ENCODE results near the gene GAB2.

GAB2 gene

DNA sequence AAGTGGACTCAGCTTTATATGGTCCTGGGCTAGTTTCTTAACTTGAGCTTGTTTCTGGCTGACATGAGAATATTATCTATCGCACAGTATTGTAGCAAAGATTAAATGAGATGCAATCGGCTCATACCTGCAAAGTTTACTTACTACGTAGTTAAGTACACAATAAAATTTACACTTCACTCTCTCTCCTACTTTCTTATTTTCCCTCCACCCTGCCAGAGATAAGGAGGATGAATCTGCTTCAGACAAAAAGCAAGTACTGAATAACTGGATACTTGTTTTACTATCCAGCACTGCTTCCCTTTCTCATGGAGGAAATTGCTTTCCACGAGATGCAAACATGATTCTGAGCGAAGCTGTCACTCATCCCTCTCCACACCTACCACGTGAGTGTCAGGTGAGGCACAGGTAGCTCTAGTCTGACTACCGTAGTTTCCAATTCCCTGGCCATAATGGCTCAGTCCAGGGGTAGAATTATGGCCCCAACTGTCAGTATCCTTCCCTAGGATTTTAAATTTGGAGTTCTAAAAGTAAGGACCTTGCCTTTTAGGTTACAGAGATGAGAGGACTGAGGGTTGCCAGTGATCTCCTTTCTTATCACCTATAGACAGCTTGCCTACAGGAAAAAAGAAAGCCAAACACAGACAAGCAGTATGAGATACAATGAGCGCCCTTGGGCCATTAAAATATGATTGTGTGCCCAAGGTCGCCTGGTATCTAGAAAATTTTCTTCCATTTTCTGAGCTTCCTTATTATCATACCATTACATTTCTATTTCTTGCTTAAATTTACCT lies 39.8 kb downstream of the GAB2 start:
- Histone ChIP-seq H3K4me2 (ENCODE audit: low read length) (no peak overlapping the region), H3F3A (ENCODE audit: insufficient read depth, low read length) (no peaks in the 10 kb centered on the region), H3K27ac (ENCODE audit: low read depth, low read length, poor library complexity, severe bottlenecking) (no peak overlapping the region), H3K4me1 (ENCODE audit: insufficient read depth, low read length, severe bottlenecking) (no peaks in the 10 kb centered on the region), H3K79me2 (ENCODE audit: insufficient read depth, low read length) (no peaks in the 10 kb centered on the region), H3K36me3 (ENCODE audit: insufficient read depth, low read length) (no peaks in the 10 kb centered on the region), H3K4me3 (ENCODE audit: low read depth, low read length, poor library complexity, severe bottlenecking) (no peak overlapping the region), H3K27me3 (ENCODE audit: insufficient read depth, low read length) (peaks cover 12% of the 10 kb centered on the region; the same call in 1 of the 2 replicates), H3K9me3 (ENCODE audit: low read length) (no peaks in the 10 kb centered on the region), H2AFZ (ENCODE audit: low read length) (no peak overlapping the region), H3K9me2 (ENCODE audit: low read depth, low read length) (no peaks in the 10 kb centered on the region), H4K20me1 (ENCODE audit: insufficient read depth, low read length) (no peaks in the 10 kb centered on the region), H3K9ac (ENCODE audit: low read length) (no peak overlapping the region)
- TF ChIP-seq EZH2 (IDR thresholded peaks at IDR 0.05; ENCODE audit: borderline replicate concordance, low read length): no peak
- TF ChIP-seq, protein P1, sequence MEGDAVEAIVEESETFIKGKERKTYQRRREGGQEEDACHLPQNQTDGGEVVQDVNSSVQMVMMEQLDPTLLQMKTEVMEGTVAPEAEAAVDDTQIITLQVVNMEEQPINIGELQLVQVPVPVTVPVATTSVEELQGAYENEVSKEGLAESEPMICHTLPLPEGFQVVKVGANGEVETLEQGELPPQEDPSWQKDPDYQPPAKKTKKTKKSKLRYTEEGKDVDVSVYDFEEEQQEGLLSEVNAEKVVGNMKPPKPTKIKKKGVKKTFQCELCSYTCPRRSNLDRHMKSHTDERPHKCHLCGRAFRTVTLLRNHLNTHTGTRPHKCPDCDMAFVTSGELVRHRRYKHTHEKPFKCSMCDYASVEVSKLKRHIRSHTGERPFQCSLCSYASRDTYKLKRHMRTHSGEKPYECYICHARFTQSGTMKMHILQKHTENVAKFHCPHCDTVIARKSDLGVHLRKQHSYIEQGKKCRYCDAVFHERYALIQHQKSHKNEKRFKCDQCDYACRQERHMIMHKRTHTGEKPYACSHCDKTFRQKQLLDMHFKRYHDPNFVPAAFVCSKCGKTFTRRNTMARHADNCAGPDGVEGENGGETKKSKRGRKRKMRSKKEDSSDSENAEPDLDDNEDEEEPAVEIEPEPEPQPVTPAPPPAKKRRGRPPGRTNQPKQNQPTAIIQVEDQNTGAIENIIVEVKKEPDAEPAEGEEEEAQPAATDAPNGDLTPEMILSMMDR (IDR thresholded peaks at IDR 0.05; ENCODE audit: low read length): no peak

DNA sequence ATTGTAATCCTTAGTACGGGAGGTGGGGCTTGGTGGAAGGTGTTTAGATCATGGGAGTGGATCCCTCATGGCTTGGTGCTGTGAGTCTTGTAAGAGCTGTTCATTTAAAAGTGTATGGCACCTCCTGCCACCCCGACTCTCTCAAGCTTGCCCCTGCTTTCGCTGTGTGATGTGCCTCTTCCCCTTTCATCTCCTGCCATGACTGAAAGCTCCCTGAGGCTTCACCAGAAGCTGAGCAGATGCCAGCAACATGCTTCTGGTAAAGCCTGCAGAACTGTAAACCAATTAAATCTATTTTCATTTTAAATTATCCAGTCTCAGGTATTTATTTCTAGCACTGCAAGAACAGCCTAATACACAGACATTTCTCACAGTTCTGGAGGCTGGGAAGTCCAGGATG lies 40.8 kb downstream of the GAB2 start:
- Histone ChIP-seq H3K4me2 (ENCODE audit: low read length) (no peak overlapping the region), H3K27me3 (ENCODE audit: insufficient read depth, low read length) (peaks cover 12% of the 10 kb centered on the region; the same call in 1 of the 2 replicates), H3K27ac (ENCODE audit: low read depth, low read length, poor library complexity, severe bottlenecking) (no peak overlapping the region), H4K20me1 (ENCODE audit: insufficient read depth, low read length) (no peaks in the 10 kb centered on the region), H3K36me3 (ENCODE audit: insufficient read depth, low read length) (no peaks in the 10 kb centered on the region), H3K9me3 (ENCODE audit: low read length) (no peaks in the 10 kb centered on the region), H3K79me2 (ENCODE audit: insufficient read depth, low read length) (no peaks in the 10 kb centered on the region), H3F3A (ENCODE audit: insufficient read depth, low read length) (no peaks in the 10 kb centered on the region), H3K4me1 (ENCODE audit: insufficient read depth, low read length, severe bottlenecking) (no peaks in the 10 kb centered on the region), H3K4me3 (ENCODE audit: low read depth, low read length, poor library complexity, severe bottlenecking) (no peak overlapping the region), H3K9me2 (ENCODE audit: low read depth, low read length) (no peaks in the 10 kb centered on the region), H2AFZ (ENCODE audit: low read length) (no peak overlapping the region), H3K9ac (ENCODE audit: low read length) (no peak overlapping the region)
- TF ChIP-seq, protein P1 (IDR thresholded peaks at IDR 0.05; ENCODE audit: low read length): no peak
- no peak for TF ChIP-seq EZH2 (IDR thresholded peaks at IDR 0.05; ENCODE audit: borderline replicate concordance, low read length)

DNA sequence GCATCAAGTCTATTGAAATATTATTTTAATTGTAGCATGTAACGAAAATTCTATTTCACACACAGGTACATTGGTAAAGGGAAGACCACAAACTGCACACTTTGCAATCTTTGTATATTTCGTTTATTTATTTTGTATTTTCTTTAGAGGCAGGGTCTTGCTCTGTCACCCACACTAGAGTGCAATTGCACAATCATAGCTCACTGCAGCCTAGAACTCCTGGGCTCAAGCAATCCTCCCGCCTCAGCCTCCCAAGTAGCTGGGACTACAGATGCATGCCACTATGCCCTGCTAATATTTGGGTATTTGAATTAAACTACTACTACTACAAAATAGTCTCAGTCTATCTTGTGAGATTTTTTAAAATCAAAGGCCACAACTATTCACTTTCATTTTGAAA lies 42.7 kb downstream of the GAB2 start:
- Histone ChIP-seq H3K9me2 (ENCODE audit: low read depth, low read length) (no peaks in the 10 kb centered on the region), H4K20me1 (ENCODE audit: insufficient read depth, low read length) (no peaks in the 10 kb centered on the region), H3K9me3 (ENCODE audit: low read length) (no peaks in the 10 kb centered on the region), H3K4me2 (ENCODE audit: low read length) (no peak overlapping the region), H3K36me3 (ENCODE audit: insufficient read depth, low read length) (no peaks in the 10 kb centered on the region), H3K4me3 (ENCODE audit: low read depth, low read length, poor library complexity, severe bottlenecking) (no peak overlapping the region), H3K27ac (ENCODE audit: low read depth, low read length, poor library complexity, severe bottlenecking) (no peak overlapping the region), H3K9ac (ENCODE audit: low read length) (no peak overlapping the region), H3F3A (ENCODE audit: insufficient read depth, low read length) (no peaks in the 10 kb centered on the region), H3K79me2 (ENCODE audit: insufficient read depth, low read length) (no peaks in the 10 kb centered on the region), H3K27me3 (ENCODE audit: insufficient read depth, low read length) (peaks cover 12% of the 10 kb centered on the region; the same call in 1 of the 2 replicates), H2AFZ (ENCODE audit: low read length) (no peak overlapping the region), H3K4me1 (ENCODE audit: insufficient read depth, low read length, severe bottlenecking) (no peaks in the 10 kb centered on the region)
- TF ChIP-seq, protein P1 (IDR thresholded peaks at IDR 0.05; ENCODE audit: low read length): no peak
- no peak for TF ChIP-seq EZH2 (IDR thresholded peaks at IDR 0.05; ENCODE audit: borderline replicate concordance, low read length)
